Measurements from ENCODE around the gene HAUS8. TPM values are rescaled to one million over a fixed set of nuclear protein-coding genes. Genes with fewer than 3 reads are reported as not detected.
A peak's percentile ranks its signal among the peaks of the same experiment; 100 is the strongest.

Gene HAUS8
- total and polyA plus RNA-seq, 2 of the 13 experiments (the other 11 are each of a cell fraction or from before 2014, with no cell fraction given) = 7.8 to 17.5 TPM

DNA sequence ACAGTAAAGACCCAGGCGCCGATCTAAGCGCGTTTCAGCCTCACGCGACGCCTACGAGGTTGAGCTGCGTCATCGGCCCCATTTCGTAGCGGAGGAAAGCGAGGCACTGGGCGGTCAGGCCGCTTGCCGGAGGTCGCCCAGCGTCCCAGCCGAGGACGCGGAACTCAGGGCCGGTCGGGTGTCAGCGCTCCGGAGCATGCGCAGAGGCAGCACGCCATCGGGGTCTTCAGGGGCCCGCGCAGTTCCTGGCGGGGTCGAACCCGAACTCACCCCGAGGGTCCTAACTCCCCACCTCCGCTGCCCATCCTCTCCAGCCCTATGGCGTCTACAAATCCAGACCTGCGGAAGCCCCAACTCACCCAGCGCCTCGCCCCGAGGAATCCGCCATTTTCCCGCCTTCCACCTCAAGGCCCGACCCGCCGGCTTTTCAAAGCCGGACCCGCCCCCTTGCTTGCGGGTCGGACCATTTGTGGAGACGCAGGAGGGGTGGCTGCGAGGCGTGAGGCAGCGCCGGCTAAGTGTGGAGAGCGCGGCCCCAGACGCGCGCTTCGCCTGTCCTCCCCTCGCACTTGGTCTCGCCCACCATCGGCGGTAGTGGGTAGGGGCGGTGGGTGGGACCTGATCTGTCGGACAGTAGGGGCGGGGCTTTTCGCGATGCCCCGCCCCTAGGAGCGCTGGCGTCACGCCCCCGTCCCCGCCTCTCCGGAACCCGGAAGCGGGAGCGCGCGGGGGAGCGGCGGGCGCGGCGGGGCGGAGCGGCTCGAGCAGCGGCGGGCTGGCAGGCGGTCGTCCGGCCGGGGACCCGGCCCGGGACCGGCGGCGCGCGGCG, at the start of gene HAUS8, which contains the start of gene MYO9B (continued):
- TF ChIP-seq, protein P1, sequence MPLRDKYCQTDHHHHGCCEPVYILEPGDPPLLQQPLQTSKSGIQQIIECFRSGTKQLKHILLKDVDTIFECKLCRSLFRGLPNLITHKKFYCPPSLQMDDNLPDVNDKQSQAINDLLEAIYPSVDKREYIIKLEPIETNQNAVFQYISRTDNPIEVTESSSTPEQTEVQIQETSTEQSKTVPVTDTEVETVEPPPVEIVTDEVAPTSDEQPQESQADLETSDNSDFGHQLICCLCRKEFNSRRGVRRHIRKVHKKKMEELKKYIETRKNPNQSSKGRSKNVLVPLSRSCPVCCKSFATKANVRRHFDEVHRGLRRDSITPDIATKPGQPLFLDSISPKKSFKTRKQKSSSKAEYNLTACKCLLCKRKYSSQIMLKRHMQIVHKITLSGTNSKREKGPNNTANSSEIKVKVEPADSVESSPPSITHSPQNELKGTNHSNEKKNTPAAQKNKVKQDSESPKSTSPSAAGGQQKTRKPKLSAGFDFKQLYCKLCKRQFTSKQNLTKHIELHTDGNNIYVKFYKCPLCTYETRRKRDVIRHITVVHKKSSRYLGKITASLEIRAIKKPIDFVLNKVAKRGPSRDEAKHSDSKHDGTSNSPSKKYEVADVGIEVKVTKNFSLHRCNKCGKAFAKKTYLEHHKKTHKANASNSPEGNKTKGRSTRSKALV (CRISPR knock-in tag; IDR thresholded peaks at IDR 0.05) = peak; percentile 67; the same call in 1 of the 2 replicates
- TF ChIP-seq, protein P2, sequence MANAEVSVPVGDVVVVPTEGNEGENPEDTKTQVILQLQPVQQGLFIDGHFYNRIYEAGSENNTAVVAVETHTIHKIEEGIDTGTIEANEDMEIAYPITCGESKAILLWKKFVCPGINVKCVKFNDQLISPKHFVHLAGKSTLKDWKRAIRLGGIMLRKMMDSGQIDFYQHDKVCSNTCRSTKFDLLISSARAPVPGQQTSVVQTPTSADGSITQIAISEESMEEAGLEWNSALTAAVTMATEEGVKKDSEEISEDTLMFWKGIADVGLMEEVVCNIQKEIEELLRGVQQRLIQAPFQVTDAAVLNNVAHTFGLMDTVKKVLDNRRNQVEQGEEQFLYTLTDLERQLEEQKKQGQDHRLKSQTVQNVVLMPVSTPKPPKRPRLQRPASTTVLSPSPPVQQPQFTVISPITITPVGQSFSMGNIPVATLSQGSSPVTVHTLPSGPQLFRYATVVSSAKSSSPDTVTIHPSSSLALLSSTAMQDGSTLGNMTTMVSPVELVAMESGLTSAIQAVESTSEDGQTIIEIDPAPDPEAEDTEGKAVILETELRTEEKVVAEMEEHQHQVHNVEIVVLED (CRISPR knock-in tag; IDR thresholded peaks at IDR 0.05; ENCODE audit: borderline replicate concordance) = peak; percentile 78; the same call in 1 of the 2 replicates
- peak; percentile 88 for TF ChIP-seq ZMYM4 (CRISPR knock-in tag; IDR thresholded peaks at IDR 0.05)
- TF ChIP-seq MIXL1 (CRISPR knock-in tag; IDR thresholded peaks at IDR 0.05) = no peak
- peak; percentile 52; the same call in 1 of the 2 replicates for TF ChIP-seq TBX2 (CRISPR knock-in tag; IDR thresholded peaks at IDR 0.05; ENCODE audit: borderline replicate concordance)
- peak; percentile 73; the same call in 1 of the 2 replicates for TF ChIP-seq YEATS2 (CRISPR knock-in tag; IDR thresholded peaks at IDR 0.05; ENCODE audit: borderline replicate concordance)
- TF ChIP-seq MTF1 (CRISPR knock-in tag; IDR thresholded peaks at IDR 0.05) = no peak
- TF ChIP-seq, protein P3, sequence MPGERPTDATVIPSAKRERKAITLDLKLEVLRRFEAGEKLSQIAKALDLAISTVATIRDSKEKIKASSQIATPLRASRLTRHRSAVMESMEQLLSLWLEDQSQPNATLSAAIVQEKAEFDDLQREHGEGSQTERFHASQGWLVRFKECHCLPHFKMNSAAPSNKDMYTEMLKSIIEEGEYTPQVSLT (CRISPR knock-in tag; IDR thresholded peaks at IDR 0.05; ENCODE audit: borderline replicate concordance, low read depth) = no peak
- TF ChIP-seq, protein P4, sequence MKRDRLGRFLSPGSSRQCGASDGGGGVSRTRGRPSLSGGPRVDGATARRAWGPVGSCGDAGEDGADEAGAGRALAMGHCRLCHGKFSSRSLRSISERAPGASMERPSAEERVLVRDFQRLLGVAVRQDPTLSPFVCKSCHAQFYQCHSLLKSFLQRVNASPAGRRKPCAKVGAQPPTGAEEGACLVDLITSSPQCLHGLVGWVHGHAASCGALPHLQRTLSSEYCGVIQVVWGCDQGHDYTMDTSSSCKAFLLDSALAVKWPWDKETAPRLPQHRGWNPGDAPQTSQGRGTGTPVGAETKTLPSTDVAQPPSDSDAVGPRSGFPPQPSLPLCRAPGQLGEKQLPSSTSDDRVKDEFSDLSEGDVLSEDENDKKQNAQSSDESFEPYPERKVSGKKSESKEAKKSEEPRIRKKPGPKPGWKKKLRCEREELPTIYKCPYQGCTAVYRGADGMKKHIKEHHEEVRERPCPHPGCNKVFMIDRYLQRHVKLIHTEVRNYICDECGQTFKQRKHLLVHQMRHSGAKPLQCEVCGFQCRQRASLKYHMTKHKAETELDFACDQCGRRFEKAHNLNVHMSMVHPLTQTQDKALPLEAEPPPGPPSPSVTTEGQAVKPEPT (CRISPR knock-in tag; IDR thresholded peaks at IDR 0.05; ENCODE audit: low read depth) = peak; percentile 51; the same call in 1 of the 2 replicates
- TF ChIP-seq, protein P5, sequence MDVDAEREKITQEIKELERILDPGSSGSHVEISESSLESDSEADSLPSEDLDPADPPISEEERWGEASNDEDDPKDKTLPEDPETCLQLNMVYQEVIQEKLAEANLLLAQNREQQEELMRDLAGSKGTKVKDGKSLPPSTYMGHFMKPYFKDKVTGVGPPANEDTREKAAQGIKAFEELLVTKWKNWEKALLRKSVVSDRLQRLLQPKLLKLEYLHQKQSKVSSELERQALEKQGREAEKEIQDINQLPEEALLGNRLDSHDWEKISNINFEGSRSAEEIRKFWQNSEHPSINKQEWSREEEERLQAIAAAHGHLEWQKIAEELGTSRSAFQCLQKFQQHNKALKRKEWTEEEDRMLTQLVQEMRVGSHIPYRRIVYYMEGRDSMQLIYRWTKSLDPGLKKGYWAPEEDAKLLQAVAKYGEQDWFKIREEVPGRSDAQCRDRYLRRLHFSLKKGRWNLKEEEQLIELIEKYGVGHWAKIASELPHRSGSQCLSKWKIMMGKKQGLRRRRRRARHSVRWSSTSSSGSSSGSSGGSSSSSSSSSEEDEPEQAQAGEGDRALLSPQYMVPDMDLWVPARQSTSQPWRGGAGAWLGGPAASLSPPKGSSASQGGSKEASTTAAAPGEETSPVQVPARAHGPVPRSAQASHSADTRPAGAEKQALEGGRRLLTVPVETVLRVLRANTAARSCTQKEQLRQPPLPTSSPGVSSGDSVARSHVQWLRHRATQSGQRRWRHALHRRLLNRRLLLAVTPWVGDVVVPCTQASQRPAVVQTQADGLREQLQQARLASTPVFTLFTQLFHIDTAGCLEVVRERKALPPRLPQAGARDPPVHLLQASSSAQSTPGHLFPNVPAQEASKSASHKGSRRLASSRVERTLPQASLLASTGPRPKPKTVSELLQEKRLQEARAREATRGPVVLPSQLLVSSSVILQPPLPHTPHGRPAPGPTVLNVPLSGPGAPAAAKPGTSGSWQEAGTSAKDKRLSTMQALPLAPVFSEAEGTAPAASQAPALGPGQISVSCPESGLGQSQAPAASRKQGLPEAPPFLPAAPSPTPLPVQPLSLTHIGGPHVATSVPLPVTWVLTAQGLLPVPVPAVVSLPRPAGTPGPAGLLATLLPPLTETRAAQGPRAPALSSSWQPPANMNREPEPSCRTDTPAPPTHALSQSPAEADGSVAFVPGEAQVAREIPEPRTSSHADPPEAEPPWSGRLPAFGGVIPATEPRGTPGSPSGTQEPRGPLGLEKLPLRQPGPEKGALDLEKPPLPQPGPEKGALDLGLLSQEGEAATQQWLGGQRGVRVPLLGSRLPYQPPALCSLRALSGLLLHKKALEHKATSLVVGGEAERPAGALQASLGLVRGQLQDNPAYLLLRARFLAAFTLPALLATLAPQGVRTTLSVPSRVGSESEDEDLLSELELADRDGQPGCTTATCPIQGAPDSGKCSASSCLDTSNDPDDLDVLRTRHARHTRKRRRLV (CRISPR knock-in tag; IDR thresholded peaks at IDR 0.05) = peak; percentile 64; the same call in 1 of the 2 replicates
- peak; percentile 47; the same call in 1 of the 2 replicates for TF ChIP-seq SMAD3 (CRISPR knock-in tag; IDR thresholded peaks at IDR 0.05)
- peak; percentile 57 for TF ChIP-seq ASH2L (IDR thresholded peaks at IDR 0.05; ENCODE audit: insufficient read length, low read depth, low read length)
- peak; percentile 63 for TF ChIP-seq SP2 (CRISPR knock-in tag; IDR thresholded peaks at IDR 0.05)
- peak; percentile 90 for TF ChIP-seq SIN3B (IDR thresholded peaks at IDR 0.05; ENCODE audit: low read length)
- peak; percentile 81 for TF ChIP-seq ZNF629 (CRISPR knock-in tag; conservative IDR thresholded peaks at IDR 0.05)
- peak; percentile 57 for TF ChIP-seq ZNF816 (CRISPR knock-in tag; IDR thresholded peaks at IDR 0.05; ENCODE audit: borderline replicate concordance)
- no peak for TF ChIP-seq ZNF235 (CRISPR knock-in tag; IDR thresholded peaks at IDR 0.05; ENCODE audit: borderline replicate concordance)

Data from HepG2 (cell line).